Right lung (tissue), 5 donors: Measurements from ENCODE around the gene INPP5A. TPM values are rescaled to one million over a fixed set of nuclear protein-coding genes. Genes with fewer than 3 reads are reported as not detected.

Experiments used
- polyA plus RNA-seq, 5 donors: library from polyadenylated mRNA; unstranded; fragments of 120-200 nt; gene quantifications; one replicate each; pipeline versions ENCODE4 v1.2.1 to v1.2.3, GENCODE V29; 2013; ENCODE audit warnings: inconsistent platforms in 1 of 5, low replicate concordance in 1 of 5; ENCODE audit not compliant: insufficient read length in 5 of 5, insufficient read depth in 1 of 5

INPP5A gene
- polyA plus RNA-seq, 5 donors = 27.7 to 41.7 (median 35.5) TPM

Other genes starting within 250 kb of the INPP5A start
- 10 to 100 TPM in 4 of 5 donors, 1 to 10 TPM in 1; 8.6 to 14.1 (median 10.5) TPM for gene STK32C, start 229.8 kb upstream of the INPP5A start, polyA plus RNA-seq
- 10 to 100 TPM; 26.3 to 35.6 (median 33.5) TPM for gene LRRC27, start 205.6 kb upstream of the INPP5A start, polyA plus RNA-seq
- 10 to 100 TPM in 3 of 5 donors, 1 to 10 TPM in 2; 6.1 to 18.4 (median 10.7) TPM for gene PWWP2B, start 140.6 kb upstream of the INPP5A start, polyA plus RNA-seq
- 1 to 10 TPM; 4.0 to 9.1 (median 6.8) TPM for gene NKX6-2, start 248.4 kb downstream of the INPP5A start, polyA plus RNA-seq